Neural cell (in vitro differentiated cells): Measurements from ENCODE around the gene RDH16.

Source experiments
- EZH2 ChIP-seq: fragments of 200-600, 300-800 bp; shearing (Covaris generic), sonication (generic); IDR thresholded peaks from 2 replicates; pipeline ENCODE4 v1.6.1; 2014; ENCODE audit warnings: antibody characterized with exemption, low read length, borderline replicate concordance, mild to moderate bottlenecking; ENCODE audit not compliant: insufficient read depth, poor library complexity, severe bottlenecking
- POLR2AphosphoS5 ChIP-seq: IDR thresholded peaks from 2 replicates; pipeline ENCODE4 v1.6.1; 2012
- TAF1 ChIP-seq: IDR thresholded peaks from 2 replicates; pipeline ENCODE4 v1.6.1; 2012; ENCODE audit warnings: low read depth
- TF ChIP-seq, protein P1 (sequence below): fragments of 450-650 bp; IDR thresholded peaks from 2 replicates; pipeline ENCODE4 v1.5.1; 2014; ENCODE audit warnings: antibody characterized with exemption, mild to moderate bottlenecking, moderate library complexity; ENCODE audit not compliant: poor library complexity, severe bottlenecking

- TF ChIP-seq, protein P1, sequence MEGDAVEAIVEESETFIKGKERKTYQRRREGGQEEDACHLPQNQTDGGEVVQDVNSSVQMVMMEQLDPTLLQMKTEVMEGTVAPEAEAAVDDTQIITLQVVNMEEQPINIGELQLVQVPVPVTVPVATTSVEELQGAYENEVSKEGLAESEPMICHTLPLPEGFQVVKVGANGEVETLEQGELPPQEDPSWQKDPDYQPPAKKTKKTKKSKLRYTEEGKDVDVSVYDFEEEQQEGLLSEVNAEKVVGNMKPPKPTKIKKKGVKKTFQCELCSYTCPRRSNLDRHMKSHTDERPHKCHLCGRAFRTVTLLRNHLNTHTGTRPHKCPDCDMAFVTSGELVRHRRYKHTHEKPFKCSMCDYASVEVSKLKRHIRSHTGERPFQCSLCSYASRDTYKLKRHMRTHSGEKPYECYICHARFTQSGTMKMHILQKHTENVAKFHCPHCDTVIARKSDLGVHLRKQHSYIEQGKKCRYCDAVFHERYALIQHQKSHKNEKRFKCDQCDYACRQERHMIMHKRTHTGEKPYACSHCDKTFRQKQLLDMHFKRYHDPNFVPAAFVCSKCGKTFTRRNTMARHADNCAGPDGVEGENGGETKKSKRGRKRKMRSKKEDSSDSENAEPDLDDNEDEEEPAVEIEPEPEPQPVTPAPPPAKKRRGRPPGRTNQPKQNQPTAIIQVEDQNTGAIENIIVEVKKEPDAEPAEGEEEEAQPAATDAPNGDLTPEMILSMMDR = no peak
- TF ChIP-seq POLR2AphosphoS5 = no peak
- no peak for TF ChIP-seq EZH2
- TF ChIP-seq TAF1 = no peak
These were observed 34.2 kb upstream of the RDH16 start for GRCh38 chr12:56991319-56992246.
